LNCaP clone FGC (cell line): ENCODE measurements around the gene CNDP1.

Experiments
- DNase-seq: peaks from one replicate; pipeline ENCODE4 v3.0.0-alpha.2; 2011; ENCODE audit warnings: low read depth
- H3K4me3 ChIP-seq: 2 replicates; pipeline ENCODE4 v1.5.1; 2011; ENCODE audit warnings: mild to moderate bottlenecking, low read depth, low read length, control low read depth
- TF ChIP-seq, protein P1 (sequence below): IDR thresholded peaks from 2 replicates; pipeline ENCODE4 v1.5.1; 2012; ENCODE audit warnings: mild to moderate bottlenecking; ENCODE audit not compliant: control insufficient read depth, insufficient read depth; ENCODE audit errors: extremely low read depth

Gene CNDP1

DNA sequence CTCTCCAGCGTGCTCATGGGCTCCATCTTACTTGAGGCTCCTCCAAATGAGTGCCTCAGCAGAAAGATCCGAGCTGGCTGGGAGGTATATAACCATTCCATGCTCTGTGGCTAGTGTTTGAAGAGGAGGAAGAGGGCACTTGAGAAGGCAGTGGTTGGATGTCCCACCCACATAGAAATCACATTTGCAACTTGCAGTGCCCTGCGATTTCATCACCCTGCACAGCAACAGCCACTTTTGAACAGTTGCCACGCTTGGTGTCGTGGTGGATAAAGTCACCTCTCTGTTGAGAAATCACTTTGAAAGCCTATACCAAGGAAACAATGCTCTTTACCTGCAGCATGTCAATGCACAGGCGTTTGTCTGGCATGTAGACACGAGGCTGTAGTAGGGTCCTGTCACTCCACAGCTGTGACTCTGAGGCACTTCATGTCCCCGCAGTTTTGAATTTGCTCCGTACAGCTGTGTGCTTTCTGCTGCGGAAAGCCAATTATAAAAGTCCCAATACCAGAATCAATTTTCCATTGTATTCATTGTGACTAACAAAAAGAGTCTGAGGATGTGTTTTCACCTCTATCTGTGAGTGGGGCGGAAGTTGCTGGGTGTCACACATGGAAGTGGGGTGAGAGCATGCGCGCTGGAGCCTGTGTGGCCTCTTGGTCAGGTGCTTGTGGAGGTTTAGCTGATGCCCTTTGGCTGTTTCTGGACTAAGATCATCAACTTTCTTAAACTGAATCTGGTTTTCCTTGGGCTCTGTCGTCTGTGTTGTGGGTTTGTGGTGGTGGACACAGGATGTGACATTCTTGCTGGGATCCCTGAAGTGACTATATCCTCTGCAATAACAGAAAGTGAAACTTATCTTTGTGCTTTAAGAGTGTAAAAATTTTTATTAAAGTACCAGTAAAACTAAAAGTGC is 35.3 kb upstream of the CNDP1 start:
- peak; percentile 34 for DNase-seq
- peak overlapping the region; percentile 56 for H3K4me3 ChIP-seq
- TF ChIP-seq, protein P1, sequence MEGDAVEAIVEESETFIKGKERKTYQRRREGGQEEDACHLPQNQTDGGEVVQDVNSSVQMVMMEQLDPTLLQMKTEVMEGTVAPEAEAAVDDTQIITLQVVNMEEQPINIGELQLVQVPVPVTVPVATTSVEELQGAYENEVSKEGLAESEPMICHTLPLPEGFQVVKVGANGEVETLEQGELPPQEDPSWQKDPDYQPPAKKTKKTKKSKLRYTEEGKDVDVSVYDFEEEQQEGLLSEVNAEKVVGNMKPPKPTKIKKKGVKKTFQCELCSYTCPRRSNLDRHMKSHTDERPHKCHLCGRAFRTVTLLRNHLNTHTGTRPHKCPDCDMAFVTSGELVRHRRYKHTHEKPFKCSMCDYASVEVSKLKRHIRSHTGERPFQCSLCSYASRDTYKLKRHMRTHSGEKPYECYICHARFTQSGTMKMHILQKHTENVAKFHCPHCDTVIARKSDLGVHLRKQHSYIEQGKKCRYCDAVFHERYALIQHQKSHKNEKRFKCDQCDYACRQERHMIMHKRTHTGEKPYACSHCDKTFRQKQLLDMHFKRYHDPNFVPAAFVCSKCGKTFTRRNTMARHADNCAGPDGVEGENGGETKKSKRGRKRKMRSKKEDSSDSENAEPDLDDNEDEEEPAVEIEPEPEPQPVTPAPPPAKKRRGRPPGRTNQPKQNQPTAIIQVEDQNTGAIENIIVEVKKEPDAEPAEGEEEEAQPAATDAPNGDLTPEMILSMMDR: no peak

DNA sequence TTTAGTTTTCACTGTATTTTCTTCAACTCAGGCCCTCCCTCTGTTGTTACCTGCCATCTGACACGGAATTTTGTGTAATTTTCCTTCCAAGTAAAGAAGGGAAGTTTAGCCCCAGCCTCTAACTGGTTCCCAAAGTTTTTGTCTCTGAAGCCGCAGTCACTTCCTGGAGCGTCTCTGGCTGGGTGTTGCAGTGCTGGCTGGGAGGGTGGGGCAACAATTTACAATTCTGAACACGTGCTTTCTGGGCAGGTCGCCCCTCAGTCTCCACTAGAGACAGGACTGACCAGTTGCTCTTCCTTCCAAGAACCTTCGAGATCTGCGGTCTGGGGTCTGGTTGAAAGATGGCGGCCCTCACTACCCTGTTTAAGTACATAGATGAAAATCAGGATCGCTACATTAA is 34.7 kb upstream of the CNDP1 start:
- TF ChIP-seq, protein P1: no peak

DNA sequence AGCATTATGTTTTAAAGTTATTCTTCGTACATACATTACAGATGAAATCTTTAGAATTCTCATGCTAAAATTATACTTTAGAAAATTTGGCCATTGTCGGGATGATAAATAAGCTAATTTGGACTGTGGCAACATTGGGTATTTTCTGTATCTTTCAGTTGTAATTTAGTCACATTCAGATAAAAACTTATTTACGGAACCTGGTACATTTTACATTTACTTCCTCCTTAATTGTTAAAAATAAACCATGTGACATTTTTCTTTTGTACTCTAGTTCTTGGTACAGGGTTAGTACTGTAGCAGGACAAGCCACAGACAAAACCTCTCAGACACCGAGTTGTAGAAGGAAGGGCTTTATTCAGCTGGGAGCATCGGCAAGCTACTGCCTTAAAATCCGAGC is 33.9 kb upstream of the CNDP1 start:
- TF ChIP-seq, protein P1: no peak
- DNase-seq: no peak
- H3K4me3 ChIP-seq: peak overlapping the region; percentile 56

More for the DNA sequence above, 34.7 kb upstream of the CNDP1 start:
- DNase-seq: peak; percentile 93
- peak overlapping the region; percentile 56 for H3K4me3 ChIP-seq

DNA sequence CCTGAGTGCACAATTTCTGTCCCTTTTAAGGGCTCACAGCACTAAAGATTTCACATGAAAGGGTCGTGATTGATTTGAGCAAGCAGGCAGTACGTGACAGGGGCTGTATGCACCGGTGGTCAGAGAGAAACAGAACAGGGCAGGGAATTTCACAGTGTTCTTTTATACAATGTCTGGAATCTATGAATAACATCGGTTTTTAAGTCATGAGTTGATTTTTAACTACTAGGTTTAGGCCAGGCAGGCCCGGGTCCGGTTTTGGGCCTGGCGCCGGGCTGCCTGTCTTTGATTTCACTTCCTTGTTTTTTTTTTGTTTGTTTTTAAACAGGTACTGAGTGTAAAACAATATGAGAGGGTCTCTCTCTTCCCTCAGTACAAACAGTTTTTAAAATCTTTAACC is 33.5 kb upstream of the CNDP1 start:
- peak overlapping the region; percentile 56 for H3K4me3 ChIP-seq

DNA sequence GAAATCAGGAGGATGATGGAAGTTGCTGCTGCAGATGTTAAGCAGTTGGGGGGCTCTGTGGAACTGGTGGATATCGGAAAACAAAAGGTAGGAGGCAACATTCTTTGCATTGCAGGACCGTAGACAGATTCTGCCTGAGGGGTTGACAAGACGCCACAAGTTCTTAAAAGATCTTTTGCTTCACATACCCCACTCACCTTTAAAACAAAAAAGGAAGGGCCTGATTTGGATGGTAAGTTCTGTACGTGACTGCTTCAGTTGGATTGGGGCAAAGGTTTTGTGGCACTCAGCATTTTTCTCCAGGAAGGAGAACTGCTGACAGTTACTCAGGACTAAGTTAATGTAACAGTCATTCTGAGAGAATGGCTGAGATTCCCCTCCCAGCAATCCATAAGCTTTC is 32.9 kb upstream of the CNDP1 start:
- H3K4me3 ChIP-seq: peak overlapping the region; percentile 56
- TF ChIP-seq, protein P1: no peak
- DNase-seq: no peak

More for the DNA sequence above, 33.5 kb upstream of the CNDP1 start:
- peak; percentile 43 for DNase-seq

DNA sequence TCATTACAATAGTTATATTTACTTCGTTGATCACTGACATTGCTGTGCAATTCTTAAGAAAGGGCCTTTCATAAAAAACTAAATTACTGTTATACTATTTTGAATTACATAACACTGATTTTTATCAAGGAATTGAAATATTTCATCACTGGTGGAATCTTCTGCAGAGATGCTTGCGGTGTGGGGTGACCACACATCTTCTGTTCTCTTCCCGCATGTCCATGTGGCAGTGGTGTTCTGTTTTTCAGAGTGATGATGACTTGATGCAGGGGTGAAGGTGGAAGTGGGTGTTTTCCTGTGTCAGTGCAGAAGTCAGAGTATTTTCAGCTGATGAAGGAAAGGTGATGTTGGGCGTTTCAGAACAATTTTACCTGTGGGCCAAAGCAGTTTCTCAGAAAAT is 31.2 kb upstream of the CNDP1 start:
- TF ChIP-seq, protein P1: no peak

DNA sequence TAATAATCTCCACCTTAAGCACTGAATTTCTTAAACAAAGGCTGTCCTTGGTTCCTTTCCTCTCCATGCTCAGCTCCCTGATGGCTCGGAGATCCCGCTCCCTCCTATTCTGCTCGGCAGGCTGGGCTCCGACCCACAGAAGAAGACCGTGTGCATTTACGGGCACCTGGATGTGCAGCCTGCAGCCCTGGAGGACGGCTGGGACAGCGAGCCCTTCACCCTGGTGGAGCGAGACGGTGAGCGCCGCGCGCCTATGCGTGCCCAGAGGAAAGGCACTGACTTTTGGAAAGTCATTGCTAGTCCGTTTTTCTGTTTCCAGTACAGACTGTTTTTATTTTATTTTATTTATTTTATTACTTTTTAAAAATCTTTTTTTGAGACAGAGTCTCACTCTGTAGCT is 28.5 kb upstream of the CNDP1 start:
- TF ChIP-seq, protein P1: no peak
- no peak for DNase-seq

More for the DNA sequence above, 31.2 kb upstream of the CNDP1 start:
- no peak for DNase-seq
- H3K4me3 ChIP-seq: no peak overlapping the region

More for the DNA sequence above, 28.5 kb upstream of the CNDP1 start:
- H3K4me3 ChIP-seq: no peak overlapping the region
